HepG2 (cell line): ENCODE measurements around the gene CDC23. TPM values are rescaled to one million over a fixed set of nuclear protein-coding genes. Genes with fewer than 3 reads are reported as not detected.

Experiments
- ARID5B ChIP-seq: IDR thresholded peaks from 2 replicates; pipeline ENCODE4 v1.4.0; 2020; ENCODE audit warnings: mild to moderate bottlenecking, missing genetic modification reagents
- BRCA1 ChIP-seq: sonication (generic); formaldehyde crosslinking; IDR thresholded peaks from 2 replicates; pipeline ENCODE4 v1.4.0; 2020; ENCODE audit warnings: missing genetic modification reagents
- GZF1 ChIP-seq: sonication (generic); formaldehyde crosslinking; IDR thresholded peaks from 2 replicates; pipeline ENCODE4 v1.5.1; 2020; ENCODE audit warnings: mild to moderate bottlenecking, missing genetic modification reagents
- HNF4G ChIP-seq, 2 experiments: sonication (generic) in 1 of 2; formaldehyde crosslinking in 1 of 2; IDR thresholded peaks; 2 replicates each; pipeline versions ENCODE4 v1.4.0 to v1.6.1; 2011 to 2020; ENCODE audit warnings: borderline replicate concordance in 2 of 2, low read depth in 2 of 2, mild to moderate bottlenecking in 2 of 2, low read length in 1 of 2, missing genetic modification reagents in 1 of 2, moderate library complexity in 1 of 2
- JUN ChIP-seq: sonication (generic); formaldehyde crosslinking; IDR thresholded peaks from 2 replicates; pipeline ENCODE4 v1.4.0; 2020; ENCODE audit warnings: mild to moderate bottlenecking, missing genetic modification reagents
- KDM6A ChIP-seq: IDR thresholded peaks from 2 replicates; pipeline ENCODE4 v1.6.1; 2016; ENCODE audit warnings: low read depth
- MIXL1 ChIP-seq: IDR thresholded peaks from 2 replicates; pipeline ENCODE4 v1.6.1; 2016
- MLX ChIP-seq: IDR thresholded peaks from 2 replicates; pipeline ENCODE4 v1.6.1; 2016
- RBM39 ChIP-seq: fragments of 200-400 bp; formaldehyde crosslinking; IDR thresholded peaks from one replicate; pipeline ENCODE4 v1.6.1; 2018; ENCODE audit warnings: antibody characterized with exemption, mild to moderate bottlenecking, low read depth, low read length; ENCODE audit not compliant: poor library complexity, severe bottlenecking
- RFX5 ChIP-seq: IDR thresholded peaks from 2 replicates; pipeline ENCODE4 v1.6.1; 2011; ENCODE audit warnings: low read depth, low read length, improper control_type of control experiment
- SRF ChIP-seq: IDR thresholded peaks from 2 replicates; pipeline ENCODE4 v1.6.1; 2011; ENCODE audit warnings: mild to moderate bottlenecking, low read depth, low read length, moderate library complexity
- ZBTB2 ChIP-seq: sonication (generic); formaldehyde crosslinking; IDR thresholded peaks from 2 replicates; pipeline ENCODE4 v1.8.0; 2022; ENCODE audit warnings: low read depth, missing genetic modification reagents
- ZBTB37 ChIP-seq: sonication (generic); formaldehyde crosslinking; IDR thresholded peaks from 2 replicates; pipeline ENCODE4 v1.4.0; 2020; ENCODE audit warnings: mild to moderate bottlenecking, missing genetic modification reagents
- ZBTB43 ChIP-seq: sonication (generic); formaldehyde crosslinking; conservative IDR thresholded peaks from 2 replicates; pipeline ENCODE4 v1.4.0; 2020; ENCODE audit warnings: missing genetic modification reagents
- ZFP90 ChIP-seq: sonication (generic); formaldehyde crosslinking; IDR thresholded peaks from 2 replicates; pipeline ENCODE4 v1.8.0; 2022; ENCODE audit warnings: missing genetic modification reagents, mild to moderate bottlenecking, inconsistent platforms, borderline replicate concordance
- ZNF230 ChIP-seq: sonication (generic); formaldehyde crosslinking; IDR thresholded peaks from 2 replicates; pipeline ENCODE4 v1.4.0; 2020; ENCODE audit warnings: mild to moderate bottlenecking, missing genetic modification reagents
- ZNF251 ChIP-seq: sonication (generic); formaldehyde crosslinking; IDR thresholded peaks from 2 replicates; pipeline ENCODE4 v1.9.0; 2021; ENCODE audit warnings: mild to moderate bottlenecking, missing genetic modification reagents
- ZNF549 ChIP-seq: sonication (generic); formaldehyde crosslinking; IDR thresholded peaks from 2 replicates; pipeline ENCODE4 v1.5.0; 2020; ENCODE audit warnings: missing genetic modification reagents
- ZNF883 ChIP-seq: sonication (generic); formaldehyde crosslinking; IDR thresholded peaks from 2 replicates; pipeline ENCODE4 v1.5.1; 2020; ENCODE audit warnings: mild to moderate bottlenecking, missing genetic modification reagents; ENCODE audit errors: not compliant biosample characterization
- polyA plus RNA-seq, 8 experiments: library from polyadenylated mRNA; depleted of rRNA in 3 of 8; stranded (reverse) in 7 of 8; unstranded in 1 of 8; fragments of >200 nt; fragmentation: Illumina TruSeq in 4 of 8; extraction: Trizol in 4 of 8; gene quantifications; 2 replicates each; pipeline versions ENCODE4 v1.2.1 to v1.2.3, GENCODE V29; 2011 to 2016; ENCODE audit warnings: low read depth in 4 of 8, missing spikeins in 1 of 8, mixed read lengths in 1 of 8; ENCODE audit not compliant: insufficient read depth in 1 of 8
- total RNA-seq, 5 experiments: library from RNA; depleted of rRNA; stranded (reverse); fragments of >200 nt; fragmentation: Illumina TruSeq; extraction: Trizol; gene quantifications; 2 replicates each; pipeline ENCODE4 v1.2.3, GENCODE V29; 2016; ENCODE audit warnings: low read depth in 1 of 5

The CDC23 gene
- total and polyA plus RNA-seq, 2 of the 13 experiments (the other 11 are each of a cell fraction or from before 2014, with no cell fraction given), result 38.3 to 47.7 TPM

GRCh38 chr5:138213161-138214029, at the start of gene CDC23 (continued):
- TF ChIP-seq ZBTB43 (CRISPR knock-in tag) (0 out of 2 replicates have a peak, but pooled peaks have one; percentile 32), RBM39 (no peak), ZBTB2 (CRISPR knock-in tag) (no peak), ZNF230 (CRISPR knock-in tag) (peak; percentile 45; the same call in 1 of the 2 replicates), SRF (peak; percentile 91), ZNF549 (CRISPR knock-in tag) (no peak), ZFP90 (no peak), ZNF883 (CRISPR knock-in tag) (no peak), MLX (CRISPR knock-in tag) (no peak), RFX5 (peak; percentile 71; the same call in 1 of the 2 replicates), ZBTB37 (no peak), ARID5B (CRISPR knock-in tag) (0 out of 2 replicates have a peak, but pooled peaks have one; percentile 7), MIXL1 (CRISPR knock-in tag) (peak; percentile 73), JUN (CRISPR knock-in tag) (no peak), KDM6A (CRISPR knock-in tag) (no peak), HNF4G (IDR thresholded peaks at IDR 0.05; ENCODE audit: borderline replicate concordance, low read depth, low read length) (no peak), HNF4G (CRISPR knock-in tag; IDR thresholded peaks at IDR 0.05; ENCODE audit: borderline replicate concordance, low read depth) (no peak), BRCA1 (CRISPR knock-in tag) (no peak), GZF1 (no peak), ZNF251 (CRISPR knock-in tag) (no peak)
